HepG2 (cell line): ENCODE measurements around the gene ICOS. TPM values are rescaled to one million over a fixed set of nuclear protein-coding genes. Genes with fewer than 3 reads are reported as not detected.

Source experiments
- ATAC-seq: fragments of 200-7000 bp; cut with Tn5 transposase; 3 replicates; pipeline ENCODE4 v1.9.1; 2020; ENCODE audit warnings: mild to moderate bottlenecking, moderate library complexity
- BruUV-seq: library from RNA; stranded (reverse); fragments of 400-500 nt; replicated peaks from 2 replicates; lab custom pipeline; 2021; lab: Mats Ljungman, UMichigan
- CTCF ChIA-PET: fragments of 300-600 bp; formaldehyde crosslinking; extraction: SDS; loops from one replicate; lab custom pipeline; 2021; ENCODE audit warnings: low total read pairs, inconsistent platforms, low intra/inter-chr PET ratio; lab: Yijun Ruan, JAX
- POLR2A ChIA-PET: fragments of 350-600 bp; sonication (Branson Sonifier 250); formaldehyde crosslinking; loops from one replicate; lab custom pipeline; 2020; ENCODE audit warnings: antibody characterized with exemption, inconsistent platforms; lab: Yijun Ruan, JAX
- DNase-seq: peaks from one replicate; pipeline ENCODE4 v3.0.0-alpha.2; 2015; ENCODE audit warnings: low spot score
- FAIRE-seq: peaks from 3 replicates; lab custom pipeline; 2011; peaks lifted over from hg19 to GRCh38; lab: Jason Lieb, UNC
- H2AFZ ChIP-seq: one replicate; pipeline ENCODE4 v1.6.1; 2011; ENCODE audit warnings: low read length, inconsistent platforms
- H3K27ac ChIP-seq: fragments of 300-600 bp; 3 replicates; pipeline ENCODE4 v1.8.0; 2011; ENCODE audit warnings: mixed run types, mild to moderate bottlenecking, mixed read lengths, low read length, inconsistent platforms; ENCODE audit not compliant: insufficient read depth; ENCODE audit errors: extremely low read length
- H3K27me3 ChIP-seq, 2 experiments: fragments of 200-600 bp in 1 of 2; 2 replicates in 1 of 2; 3 replicates in 1 of 2; pipeline versions ENCODE4 v1.6.0 to v1.8.0; 2011; ENCODE audit warnings: low read length in 2 of 2, mild to moderate bottlenecking in 2 of 2, moderate library complexity in 2 of 2, inconsistent platforms in 1 of 2; ENCODE audit not compliant: insufficient read depth in 2 of 2, control insufficient read depth in 1 of 2
- H3K36me3 ChIP-seq, 2 experiments: fragments of 200-600 bp in 1 of 2; replicated peaks in 1 of 2; 2 replicates in 1 of 2; 3 replicates in 1 of 2; pipeline versions ENCODE4 v1.5.1 to v1.8.0; 2011; ENCODE audit warnings: low read length in 2 of 2, inconsistent platforms in 1 of 2; ENCODE audit not compliant: insufficient read depth in 2 of 2, control insufficient read depth in 1 of 2
- H3K4me1 ChIP-seq: 2 replicates; pipeline ENCODE4 v1.5.1; 2012; ENCODE audit warnings: low read length, inconsistent platforms; ENCODE audit not compliant: insufficient read depth
- H3K4me2 ChIP-seq: 2 replicates; pipeline ENCODE4 v1.6.0; 2011; ENCODE audit warnings: low read depth, low read length, inconsistent platforms
- H3K4me3 ChIP-seq, 3 experiments: fragments of 200-600 bp in 1 of 3; sonication (generic), shearing (Covaris generic) in 1 of 3; replicated peaks in 1 of 3; 2 replicates each; pipeline ENCODE4 v1.5.1; 2011 to 2016; ENCODE audit warnings: low read length in 3 of 3, inconsistent platforms in 2 of 3, low read depth in 2 of 3, mild to moderate bottlenecking in 2 of 3, control low read depth in 1 of 3, mixed read lengths in 1 of 3; ENCODE audit not compliant: insufficient read depth in 1 of 3
- H3K79me2 ChIP-seq: one replicate; pipeline ENCODE4 v1.6.1; 2011; ENCODE audit warnings: low read length, inconsistent platforms; ENCODE audit not compliant: insufficient read depth
- H3K9ac ChIP-seq: 2 replicates; pipeline ENCODE4 v1.6.0; 2011; ENCODE audit warnings: mild to moderate bottlenecking, low read depth, low read length, inconsistent platforms; ENCODE audit not compliant: insufficient read depth
- H3K9me3 ChIP-seq: 2 replicates; pipeline ENCODE4 v1.5.1; 2012; ENCODE audit warnings: mild to moderate bottlenecking, low read length
- H4K20me1 ChIP-seq: 2 replicates; pipeline ENCODE4 v1.6.0; 2011; ENCODE audit warnings: inconsistent platforms, mild to moderate bottlenecking, low read length, moderate library complexity; ENCODE audit not compliant: insufficient read depth
- FLYWCH1 ChIP-seq: sonication (generic); formaldehyde crosslinking; IDR thresholded peaks from 2 replicates; pipeline ENCODE4 v1.8.1; 2023; ENCODE audit warnings: mild to moderate bottlenecking, missing genetic modification reagents
- HDAC2 ChIP-seq: sonication (generic); formaldehyde crosslinking; IDR thresholded peaks from 2 replicates; pipeline ENCODE4 v1.4.0; 2020; ENCODE audit warnings: missing genetic modification reagents
- ZNF17 ChIP-seq: sonication (generic); formaldehyde crosslinking; IDR thresholded peaks from 2 replicates; pipeline ENCODE4 v1.5.0; 2020; ENCODE audit warnings: mild to moderate bottlenecking, missing genetic modification reagents
- ZNF563 ChIP-seq: sonication (generic); formaldehyde crosslinking; IDR thresholded peaks from 2 replicates; pipeline ENCODE4 v1.8.0; 2022; ENCODE audit warnings: mild to moderate bottlenecking, moderate library complexity, missing genetic modification reagents
- ZNF598 ChIP-seq: sonication (generic); formaldehyde crosslinking; IDR thresholded peaks from 2 replicates; pipeline ENCODE4 v1.5.1; 2020; ENCODE audit warnings: mild to moderate bottlenecking, missing genetic modification reagents, borderline replicate concordance
- WGBS: methylation state at CpG from one replicate; pipeline ENCODE4 v1.1.6; 2017; ENCODE audit warnings: low lambda C conversion rate; 5-methylcytosine and 5-hydroxymethylcytosine counted together
- in situ Hi-C: cut with HindIII; loops from 2 replicates; pipeline ENCODE4 v1.10.0; 2017; ENCODE audit warnings: low pct_unique_long_range_greater_than_20kb; ENCODE audit not compliant: extremely low pct_ligation_motif_present
- intact Hi-C: fragments of 100-400 bp; cut with micrococcal nuclease; formaldehyde crosslinking; loops from one replicate; pipeline ENCODE4 v1.10.0; 2022; ENCODE audit not compliant: unreplicated experiment
- polyA plus RNA-seq, 8 experiments: library from polyadenylated mRNA; depleted of rRNA in 3 of 8; stranded (reverse) in 7 of 8; unstranded in 1 of 8; fragments of >200 nt; fragmentation: Illumina TruSeq in 4 of 8; extraction: Trizol in 4 of 8; gene quantifications; 2 replicates each; pipeline versions ENCODE4 v1.2.1 to v1.2.3, GENCODE V29; 2011 to 2016; ENCODE audit warnings: low read depth in 4 of 8, missing spikeins in 1 of 8, mixed read lengths in 1 of 8; ENCODE audit not compliant: insufficient read depth in 1 of 8
- total RNA-seq, 5 experiments: library from RNA; depleted of rRNA; stranded (reverse); fragments of >200 nt; fragmentation: Illumina TruSeq; extraction: Trizol; gene quantifications; 2 replicates each; pipeline ENCODE4 v1.2.3, GENCODE V29; 2016; ENCODE audit warnings: low read depth in 1 of 5
- TF ChIP-seq, protein P1 (sequence below): IDR thresholded peaks from 2 replicates; pipeline ENCODE4 v1.6.1; 2016
- TF ChIP-seq, protein P2 (sequence below): sonication (generic); formaldehyde crosslinking; IDR thresholded peaks from 2 replicates; pipeline ENCODE4 v1.5.0; 2020; ENCODE audit warnings: missing genetic modification reagents
- TF ChIP-seq, protein P3 (sequence below): sonication (generic); formaldehyde crosslinking; conservative IDR thresholded peaks from 2 replicates; pipeline ENCODE4 v1.5.0; 2020; ENCODE audit warnings: missing genetic modification reagents

ICOS gene
- total and polyA plus RNA-seq, 2 of the 13 experiments (the other 11 are each of a cell fraction or from before 2014, with no cell fraction given) = not detected

DNA sequence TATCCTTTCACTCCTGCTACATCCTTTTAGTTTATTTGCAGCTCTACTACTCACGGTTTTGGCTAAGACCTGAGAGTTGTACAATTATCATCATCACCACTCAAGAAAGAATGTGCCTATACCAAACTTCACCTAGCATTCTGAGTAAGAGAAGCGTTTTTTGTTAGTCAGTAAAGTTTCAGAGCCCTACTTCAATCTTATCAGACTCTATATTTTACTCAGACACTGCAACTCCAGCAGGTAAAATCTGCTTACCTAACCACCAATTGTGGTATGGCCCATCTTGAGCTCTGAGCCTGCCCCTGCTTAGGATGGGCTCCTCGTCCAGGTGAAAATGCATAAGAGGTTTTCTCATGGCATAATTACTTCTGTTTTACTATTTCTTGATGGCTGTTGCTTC lies 37.1 kb downstream of the ICOS start:
- intact Hi-C loops (no loop called here), in situ Hi-C loops (no loop called here)
- ATAC-seq = no peak
- BruUV-seq = no TSS peak
- H3K9me3 ChIP-seq = no peaks in the 10 kb centered on the region
- no peak overlapping the region for H3K4me2 ChIP-seq
- H3K27me3 ChIP-seq = peaks cover 0 to 4% of the 10 kb centered on the region in 2 experiments; a peak in 2 of 5 replicates
- no peak overlapping the region for H2AFZ ChIP-seq
- WGBS = 2% methylated on average over 3 of the region's 3 CpGs
- TF ChIP-seq ZNF17 (CRISPR knock-in tag) = no peak
- TF ChIP-seq, protein P1, sequence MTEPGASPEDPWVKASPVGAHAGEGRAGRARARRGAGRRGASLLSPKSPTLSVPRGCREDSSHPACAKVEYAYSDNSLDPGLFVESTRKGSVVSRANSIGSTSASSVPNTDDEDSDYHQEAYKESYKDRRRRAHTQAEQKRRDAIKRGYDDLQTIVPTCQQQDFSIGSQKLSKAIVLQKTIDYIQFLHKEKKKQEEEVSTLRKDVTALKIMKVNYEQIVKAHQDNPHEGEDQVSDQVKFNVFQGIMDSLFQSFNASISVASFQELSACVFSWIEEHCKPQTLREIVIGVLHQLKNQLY (CRISPR knock-in tag) = no peak
- TF ChIP-seq FLYWCH1 (CRISPR knock-in tag) = no peak
- TF ChIP-seq, protein P2, sequence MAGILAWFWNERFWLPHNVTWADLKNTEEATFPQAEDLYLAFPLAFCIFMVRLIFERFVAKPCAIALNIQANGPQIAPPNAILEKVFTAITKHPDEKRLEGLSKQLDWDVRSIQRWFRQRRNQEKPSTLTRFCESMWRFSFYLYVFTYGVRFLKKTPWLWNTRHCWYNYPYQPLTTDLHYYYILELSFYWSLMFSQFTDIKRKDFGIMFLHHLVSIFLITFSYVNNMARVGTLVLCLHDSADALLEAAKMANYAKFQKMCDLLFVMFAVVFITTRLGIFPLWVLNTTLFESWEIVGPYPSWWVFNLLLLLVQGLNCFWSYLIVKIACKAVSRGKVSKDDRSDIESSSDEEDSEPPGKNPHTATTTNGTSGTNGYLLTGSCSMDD = no peak
- no peak for TF ChIP-seq HDAC2 (CRISPR knock-in tag)
- no peak for TF ChIP-seq ZNF598 (CRISPR knock-in tag)
- no peak for TF ChIP-seq ZNF563 (CRISPR knock-in tag)
- no peaks in the 10 kb centered on the region for H3K79me2 ChIP-seq
- no peak overlapping the region for H3K4me3 ChIP-seq
- ChIA-PET POLR2A (no interaction called here), CTCF (no interaction called here)
- no peak for DNase-seq
- H3K9ac ChIP-seq = no peak overlapping the region
- H3K4me1 ChIP-seq = no peaks in the 10 kb centered on the region
- no peak for FAIRE-seq
- no peaks in the 10 kb centered on the region for H4K20me1 ChIP-seq
- no peak overlapping the region for H3K27ac ChIP-seq
- H3K36me3 ChIP-seq = no peaks in the 10 kb centered on the region

DNA sequence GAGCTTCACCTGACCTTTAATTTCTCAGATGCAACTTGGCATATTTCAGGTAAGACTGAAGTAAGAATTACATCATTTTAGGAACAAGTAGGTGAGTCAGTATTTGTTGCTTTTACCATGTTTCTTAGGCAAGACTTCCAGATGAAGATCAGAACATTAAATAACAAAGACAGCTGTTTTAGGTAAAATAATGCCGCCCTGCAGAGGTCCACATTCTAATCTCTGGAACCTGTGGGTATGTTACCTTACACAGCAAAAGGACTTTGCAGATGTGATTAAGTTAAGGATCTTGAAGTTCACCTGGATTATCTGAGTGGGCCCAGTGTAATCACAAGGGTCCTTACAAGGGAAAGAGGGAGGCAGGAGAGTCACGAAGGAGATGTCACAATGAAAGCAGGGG lies 39.3 kb downstream of the ICOS start:
- Histone ChIP-seq H3K27me3 (no peaks in the 10 kb centered on the region; a peak in 1 of 5 replicates), H2AFZ (no peak overlapping the region), H3K4me2 (no peak overlapping the region), H3K36me3 (no peaks in the 10 kb centered on the region), H3K4me3 (no peak overlapping the region), H4K20me1 (no peaks in the 10 kb centered on the region), H3K9ac (no peak overlapping the region), H3K9me3 (no peaks in the 10 kb centered on the region), H3K79me2 (no peaks in the 10 kb centered on the region), H3K4me1 (no peaks in the 10 kb centered on the region), H3K27ac (no peak overlapping the region)
- POLR2A ChIA-PET = no interaction called here
- CTCF ChIA-PET = no interaction called here
- DNase-seq (no peak), FAIRE-seq (no peak), ATAC-seq (no peak)
- intact Hi-C loops = no loop called here
- TF ChIP-seq, protein P3, sequence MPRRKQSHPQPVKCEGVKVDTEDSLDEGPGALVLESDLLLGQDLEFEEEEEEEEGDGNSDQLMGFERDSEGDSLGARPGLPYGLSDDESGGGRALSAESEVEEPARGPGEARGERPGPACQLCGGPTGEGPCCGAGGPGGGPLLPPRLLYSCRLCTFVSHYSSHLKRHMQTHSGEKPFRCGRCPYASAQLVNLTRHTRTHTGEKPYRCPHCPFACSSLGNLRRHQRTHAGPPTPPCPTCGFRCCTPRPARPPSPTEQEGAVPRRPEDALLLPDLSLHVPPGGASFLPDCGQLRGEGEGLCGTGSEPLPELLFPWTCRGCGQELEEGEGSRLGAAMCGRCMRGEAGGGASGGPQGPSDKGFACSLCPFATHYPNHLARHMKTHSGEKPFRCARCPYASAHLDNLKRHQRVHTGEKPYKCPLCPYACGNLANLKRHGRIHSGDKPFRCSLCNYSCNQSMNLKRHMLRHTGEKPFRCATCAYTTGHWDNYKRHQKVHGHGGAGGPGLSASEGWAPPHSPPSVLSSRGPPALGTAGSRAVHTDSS (CRISPR knock-in tag) = no peak
- no TSS peak for BruUV-seq
- WGBS = 0% methylated on average over 2 of the region's 2 CpGs
- in situ Hi-C loops = no loop called here
